Fibroblast of the aortic adventitia (primary cell): ENCODE measurements around the gene EXOC4. TPM values are rescaled to one million over a fixed set of nuclear protein-coding genes. Genes with fewer than 3 reads are reported as not detected.

Experiments used
- DNase-seq: peaks from one replicate; pipeline ENCODE4 v3.0.0-alpha.2; 2010; ENCODE audit warnings: low read depth
- H3K4me3 ChIP-seq: 2 replicates; pipeline ENCODE4 v1.5.1; 2011; ENCODE audit warnings: low read depth, mild to moderate bottlenecking, control low read depth, low read length, moderate library complexity
- total RNA-seq: library from RNA; depleted of rRNA; stranded (reverse); fragments of >200 nt; gene quantifications from 2 replicates; pipeline ENCODE4 v1.2.3, GENCODE V29; 2012; ENCODE audit warnings: low replicate concordance
- TF ChIP-seq, protein P1 (sequence below): IDR thresholded peaks from 2 replicates; pipeline ENCODE4 v1.5.1; 2011; ENCODE audit warnings: mild to moderate bottlenecking, low read length, control low read depth, inconsistent platforms; ENCODE audit not compliant: insufficient read depth

The EXOC4 gene
- total RNA-seq, 1 donor = 105 TPM

- H3K4me3 ChIP-seq = no peak overlapping the region
- DNase-seq = no peak
- TF ChIP-seq, protein P1, sequence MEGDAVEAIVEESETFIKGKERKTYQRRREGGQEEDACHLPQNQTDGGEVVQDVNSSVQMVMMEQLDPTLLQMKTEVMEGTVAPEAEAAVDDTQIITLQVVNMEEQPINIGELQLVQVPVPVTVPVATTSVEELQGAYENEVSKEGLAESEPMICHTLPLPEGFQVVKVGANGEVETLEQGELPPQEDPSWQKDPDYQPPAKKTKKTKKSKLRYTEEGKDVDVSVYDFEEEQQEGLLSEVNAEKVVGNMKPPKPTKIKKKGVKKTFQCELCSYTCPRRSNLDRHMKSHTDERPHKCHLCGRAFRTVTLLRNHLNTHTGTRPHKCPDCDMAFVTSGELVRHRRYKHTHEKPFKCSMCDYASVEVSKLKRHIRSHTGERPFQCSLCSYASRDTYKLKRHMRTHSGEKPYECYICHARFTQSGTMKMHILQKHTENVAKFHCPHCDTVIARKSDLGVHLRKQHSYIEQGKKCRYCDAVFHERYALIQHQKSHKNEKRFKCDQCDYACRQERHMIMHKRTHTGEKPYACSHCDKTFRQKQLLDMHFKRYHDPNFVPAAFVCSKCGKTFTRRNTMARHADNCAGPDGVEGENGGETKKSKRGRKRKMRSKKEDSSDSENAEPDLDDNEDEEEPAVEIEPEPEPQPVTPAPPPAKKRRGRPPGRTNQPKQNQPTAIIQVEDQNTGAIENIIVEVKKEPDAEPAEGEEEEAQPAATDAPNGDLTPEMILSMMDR = no peak
Observed at GRCh38 chr7:133751079-133751478, 498.2 kb downstream of the EXOC4 start.

GRCh38 chr7:133753513-133753912, 500.6 kb downstream of the EXOC4 start:
- TF ChIP-seq, protein P1 = no peak
- no peak overlapping the region for H3K4me3 ChIP-seq
- DNase-seq = no peak

DNA sequence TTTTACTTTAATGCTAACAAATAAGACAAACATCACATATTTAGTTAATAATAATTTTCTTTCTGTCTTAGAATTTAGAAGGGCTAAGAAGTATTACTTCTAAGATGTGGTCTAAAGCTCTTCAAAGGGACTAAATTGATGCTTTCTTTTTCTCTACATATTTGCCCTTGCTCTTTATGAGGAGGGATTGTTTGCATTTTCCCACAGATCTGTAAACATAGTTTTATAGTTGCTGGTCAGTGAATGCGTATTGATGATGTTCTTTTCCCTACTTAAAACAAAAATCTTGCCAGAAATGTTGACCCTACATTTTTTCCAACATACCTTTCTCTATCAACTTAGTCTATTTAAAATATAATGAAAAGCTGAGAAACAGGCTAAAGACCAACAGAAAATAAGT, 501.8 kb downstream of the EXOC4 start:
- DNase-seq = no peak
- TF ChIP-seq, protein P1 = no peak
- H3K4me3 ChIP-seq = no peak overlapping the region

DNA sequence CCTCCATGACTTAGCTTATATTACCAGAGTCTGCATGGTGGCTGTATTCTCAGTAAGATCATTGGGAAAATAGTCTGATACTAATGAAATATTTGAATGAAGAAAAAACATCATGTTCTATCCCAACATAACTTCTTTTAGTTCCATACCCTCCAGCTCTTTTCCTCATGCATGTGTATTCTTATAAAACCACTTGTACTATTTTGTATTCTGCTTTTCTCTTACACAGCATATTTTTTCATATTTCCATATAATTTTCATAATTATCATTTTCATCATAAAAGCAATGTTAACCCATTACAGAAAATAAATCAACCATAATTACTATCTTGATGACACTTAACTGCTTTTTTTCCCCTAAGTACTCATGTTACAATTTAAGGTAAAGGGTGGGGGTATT, 503.0 kb downstream of the EXOC4 start:
- TF ChIP-seq, protein P1 = no peak
- H3K4me3 ChIP-seq = no peak overlapping the region
- no peak for DNase-seq

DNA sequence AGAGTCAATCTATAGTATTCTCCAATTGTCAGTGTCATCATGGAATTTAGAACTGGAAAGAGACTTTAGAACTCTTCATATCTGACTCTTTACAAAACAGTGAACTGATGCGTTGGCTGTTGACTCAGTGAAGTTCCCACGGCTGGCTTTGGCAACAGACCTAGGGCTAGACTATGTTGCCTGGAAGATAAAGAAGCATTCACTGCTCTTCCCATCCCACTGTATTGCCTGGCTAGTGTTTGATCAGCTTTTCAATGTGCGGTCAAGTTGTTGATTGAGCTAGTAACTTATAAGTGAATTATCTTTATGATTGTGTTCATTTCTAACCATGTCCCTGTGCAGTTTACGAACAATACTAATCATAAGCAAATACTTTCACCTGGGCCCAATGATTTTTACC, 508.6 kb downstream of the EXOC4 start:
- no peak for DNase-seq
- TF ChIP-seq, protein P1 = no peak
- H3K4me3 ChIP-seq = no peak overlapping the region

GRCh38 chr7:133763076-133763640, 510.3 kb downstream of the EXOC4 start:
- DNase-seq = peak; percentile 4
- H3K4me3 ChIP-seq = no peak overlapping the region
- TF ChIP-seq, protein P1 = no peak

GRCh38 chr7:133769668-133770067, 516.8 kb downstream of the EXOC4 start:
- DNase-seq = no peak
- H3K4me3 ChIP-seq = no peak overlapping the region
- TF ChIP-seq, protein P1 = no peak
